IPS-NIHi11 (cell line): ENCODE measurements around the gene PRKCH.

Experiments
- DNase-seq: peaks from one replicate; pipeline ENCODE4 v3.0.0; 2012; ENCODE audit warnings: mixed read lengths, low spot score

The PRKCH gene

DNA sequence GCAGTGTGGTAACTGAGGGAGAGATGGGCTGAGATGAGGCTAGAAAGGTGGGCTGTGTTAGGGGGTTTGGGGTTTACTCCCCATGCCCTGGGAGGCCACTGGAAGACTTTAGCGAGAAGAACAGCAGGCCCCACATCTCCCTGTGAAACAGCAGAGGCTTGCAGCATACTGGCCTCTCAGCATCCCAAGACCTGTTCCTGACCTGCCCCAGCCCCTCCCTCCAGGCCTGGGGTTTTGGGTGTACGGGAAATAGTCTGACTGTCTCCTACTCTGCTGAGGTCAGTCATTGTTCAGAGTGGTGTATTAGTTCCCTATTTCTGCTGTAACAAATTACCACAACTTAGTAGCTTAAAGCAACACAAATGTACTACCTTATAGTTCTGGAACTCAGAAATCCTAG, 270.5 kb downstream of the PRKCH start:
- no peak for DNase-seq

GRCh38 chr14:61593330-61593729, 272.0 kb downstream of the PRKCH start:
- DNase-seq = no peak

- no peak for DNase-seq
Measured at GRCh38 chr14:61596990-61597389, 275.6 kb downstream of the PRKCH start.

- DNase-seq = no peak
Measured at GRCh38 chr14:61598980-61599379, 277.6 kb downstream of the PRKCH start.

- no peak for DNase-seq
Measured at GRCh38 chr14:61599942-61600341, 278.6 kb downstream of the PRKCH start.
